DOHH2 (cell line): ENCODE results near the gene POLR3F.
"Not testable (repeated sequence)": the region's sequence is repeated elsewhere in the genome, so short reads cannot be mapped to it uniquely, and the experiment has no call there.

ENCODE experiments used
- H3F3A ChIP-seq: fragments of 200-600 bp; sonication (generic), shearing (Covaris generic); 2 replicates; pipeline ENCODE4 v1.6.0; 2016; ENCODE audit warnings: antibody characterized with exemption, mild to moderate bottlenecking; ENCODE audit not compliant: control insufficient read depth, insufficient read depth
- H3K27ac ChIP-seq: fragments of 200-600 bp; sonication (generic); 2 replicates; pipeline ENCODE4 v1.5.1; 2014; ENCODE audit warnings: low read depth, mild to moderate bottlenecking, low read length, moderate library complexity
- H3K27me3 ChIP-seq: fragments of 200-600 bp; sonication (generic); 2 replicates; pipeline ENCODE4 v1.6.1; 2014; ENCODE audit warnings: mild to moderate bottlenecking, low read length, mixed read lengths; ENCODE audit not compliant: control insufficient read depth
- H3K36me3 ChIP-seq: fragments of 200-600 bp; sonication (generic); 2 replicates; pipeline ENCODE4 v1.6.1; 2014; ENCODE audit warnings: mild to moderate bottlenecking, low read length, moderate library complexity, mixed read lengths; ENCODE audit not compliant: control insufficient read depth
- H3K4me1 ChIP-seq: fragments of 200-600 bp; sonication (generic); 2 replicates; pipeline ENCODE4 v1.6.1; 2014; ENCODE audit warnings: mild to moderate bottlenecking, low read length, mixed read lengths; ENCODE audit not compliant: control insufficient read depth
- H3K4me2 ChIP-seq: fragments of 200-600 bp; sonication (generic); 2 replicates; pipeline ENCODE4 v1.6.0; 2014; ENCODE audit warnings: mild to moderate bottlenecking, low read length, moderate library complexity
- H3K4me3 ChIP-seq: fragments of 200-600 bp; sonication (generic); 2 replicates; pipeline ENCODE4 v1.5.1; 2014; ENCODE audit warnings: mild to moderate bottlenecking, low read length, mixed read lengths
- H3K79me2 ChIP-seq: fragments of 200-600 bp; sonication (generic); 2 replicates; pipeline ENCODE4 v1.6.1; 2014; ENCODE audit warnings: mild to moderate bottlenecking, low read length, mixed read lengths; ENCODE audit not compliant: control insufficient read depth
- H3K9me2 ChIP-seq: fragments of 200-600 bp; sonication (generic); replicated peaks from 2 replicates; pipeline ENCODE4 v1.6.1; 2014; ENCODE audit warnings: mild to moderate bottlenecking, low read length, mixed read lengths; ENCODE audit not compliant: control insufficient read depth
- H3K9me3 ChIP-seq: fragments of 200-600 bp; sonication (generic); 2 replicates; pipeline ENCODE4 v1.6.1; 2014; ENCODE audit warnings: antibody characterized with exemption, low read length, mixed read lengths; ENCODE audit not compliant: control insufficient read depth, insufficient read depth
- H4K20me1 ChIP-seq: fragments of 200-600 bp; sonication (generic); 2 replicates; pipeline ENCODE4 v1.6.0; 2014; ENCODE audit warnings: low read depth, mild to moderate bottlenecking, antibody characterized with exemption, low read length, moderate library complexity; ENCODE audit not compliant: control insufficient read depth, insufficient read depth
- EZH2phosphoT487 ChIP-seq: fragments of 200-600 bp; sonication (generic); IDR thresholded peaks from 2 replicates; pipeline ENCODE4 v1.6.1; 2017; ENCODE audit warnings: borderline replicate concordance, mild to moderate bottlenecking, antibody characterized with exemption, low read length, moderate library complexity, mixed read lengths
- TF ChIP-seq, protein P1 (sequence below): fragments of 200-600 bp; sonication (generic); IDR thresholded peaks from one replicate; pipeline ENCODE4 v1.5.1; 2014; ENCODE audit warnings: antibody characterized with exemption, mild to moderate bottlenecking, low read depth, low read length; ENCODE audit not compliant: poor library complexity, severe bottlenecking

Gene POLR3F

DNA sequence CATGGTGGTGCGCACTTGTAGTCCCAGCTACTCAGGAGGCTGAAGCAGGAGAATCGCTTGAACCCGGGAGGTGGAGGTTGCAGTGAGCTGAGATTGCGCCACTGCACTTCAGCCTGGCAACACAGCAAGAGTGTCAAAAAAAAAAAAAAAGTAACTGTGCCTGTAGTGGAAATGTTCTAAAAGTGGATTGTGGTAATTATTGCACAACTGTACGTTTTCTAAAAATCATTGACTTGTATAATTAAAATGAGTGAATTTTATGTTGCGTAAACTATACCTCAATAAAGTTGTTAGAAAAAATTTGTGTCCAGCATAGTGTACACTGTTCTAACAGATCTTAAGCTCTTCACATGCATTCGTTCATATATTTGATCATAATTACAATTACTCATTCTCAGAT is 46.0 kb downstream of the POLR3F start:
- peaks cover 66% of the 10 kb centered on the region for H3K36me3 ChIP-seq
- no peaks in the 10 kb centered on the region for H3K9me2 ChIP-seq
- H3K9me3 ChIP-seq: no peaks in the 10 kb centered on the region
- H3K27me3 ChIP-seq: no peaks in the 10 kb centered on the region
- peaks cover 7% of the 10 kb centered on the region for H3F3A ChIP-seq
- no peak overlapping the region for H3K27ac ChIP-seq
- no peak overlapping the region for H3K4me2 ChIP-seq
- peaks cover 21% of the 10 kb centered on the region for H3K4me1 ChIP-seq
- no peaks in the 10 kb centered on the region for H4K20me1 ChIP-seq
- H3K4me3 ChIP-seq: no peak overlapping the region
- no peak for TF ChIP-seq EZH2phosphoT487
- TF ChIP-seq, protein P1, sequence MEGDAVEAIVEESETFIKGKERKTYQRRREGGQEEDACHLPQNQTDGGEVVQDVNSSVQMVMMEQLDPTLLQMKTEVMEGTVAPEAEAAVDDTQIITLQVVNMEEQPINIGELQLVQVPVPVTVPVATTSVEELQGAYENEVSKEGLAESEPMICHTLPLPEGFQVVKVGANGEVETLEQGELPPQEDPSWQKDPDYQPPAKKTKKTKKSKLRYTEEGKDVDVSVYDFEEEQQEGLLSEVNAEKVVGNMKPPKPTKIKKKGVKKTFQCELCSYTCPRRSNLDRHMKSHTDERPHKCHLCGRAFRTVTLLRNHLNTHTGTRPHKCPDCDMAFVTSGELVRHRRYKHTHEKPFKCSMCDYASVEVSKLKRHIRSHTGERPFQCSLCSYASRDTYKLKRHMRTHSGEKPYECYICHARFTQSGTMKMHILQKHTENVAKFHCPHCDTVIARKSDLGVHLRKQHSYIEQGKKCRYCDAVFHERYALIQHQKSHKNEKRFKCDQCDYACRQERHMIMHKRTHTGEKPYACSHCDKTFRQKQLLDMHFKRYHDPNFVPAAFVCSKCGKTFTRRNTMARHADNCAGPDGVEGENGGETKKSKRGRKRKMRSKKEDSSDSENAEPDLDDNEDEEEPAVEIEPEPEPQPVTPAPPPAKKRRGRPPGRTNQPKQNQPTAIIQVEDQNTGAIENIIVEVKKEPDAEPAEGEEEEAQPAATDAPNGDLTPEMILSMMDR: no peak
- H3K79me2 ChIP-seq: peaks cover 26% of the 10 kb centered on the region

DNA sequence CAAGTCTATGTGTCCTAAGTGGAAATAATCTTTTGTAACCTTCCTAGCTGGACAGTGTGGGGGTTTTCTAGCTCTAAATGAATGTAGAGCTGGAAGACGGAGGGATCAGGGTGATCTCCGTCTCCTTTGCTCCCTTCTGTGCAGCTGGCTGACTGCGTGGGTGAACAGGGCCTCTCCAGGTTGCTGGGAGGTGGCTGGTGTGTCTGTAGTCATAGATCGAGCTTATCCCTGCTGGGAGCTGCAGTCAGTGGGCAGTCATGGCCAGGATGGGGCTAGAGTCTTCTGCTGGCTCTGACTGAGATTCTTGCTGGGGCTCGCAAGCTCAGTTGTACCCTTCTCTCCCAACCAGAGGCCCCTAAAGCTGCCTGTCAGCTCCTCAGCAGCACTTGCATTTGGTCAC is 46.9 kb downstream of the POLR3F start:
- Histone ChIP-seq H3K9me3 (no peaks in the 10 kb centered on the region), H3K4me3 (no peak overlapping the region), H3K27me3 (no peaks in the 10 kb centered on the region), H3K4me2 (no peak overlapping the region), H3K9me2 (no peaks in the 10 kb centered on the region), H4K20me1 (no peaks in the 10 kb centered on the region), H3K4me1 (peaks cover 12% of the 10 kb centered on the region), H3F3A (peaks cover 7% of the 10 kb centered on the region), H3K27ac (no peak overlapping the region), H3K79me2 (peaks cover 16% of the 10 kb centered on the region), H3K36me3 (peaks cover 63% of the 10 kb centered on the region)
- TF ChIP-seq EZH2phosphoT487: no peak
- TF ChIP-seq, protein P1: no peak

DNA sequence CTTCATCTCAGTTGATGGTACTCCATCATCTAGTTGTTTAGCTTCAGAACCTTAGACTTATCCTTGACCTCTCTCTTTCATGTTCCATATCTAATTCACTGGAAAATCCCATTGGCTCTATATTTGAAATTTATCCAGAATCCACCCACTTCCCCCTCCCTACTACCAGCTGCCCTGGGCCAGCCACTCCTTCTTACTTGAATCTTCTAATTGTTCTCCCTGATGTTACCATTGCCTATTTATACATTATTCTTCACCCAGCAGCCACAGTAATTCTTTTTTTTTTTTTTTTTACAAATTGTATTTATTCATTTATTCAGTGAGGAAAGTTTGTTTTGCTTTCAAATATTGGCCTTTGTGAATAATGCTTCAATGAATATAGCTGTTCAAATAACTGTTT is 48.8 kb downstream of the POLR3F start:
- peaks cover 2% of the 10 kb centered on the region; the same call in 1 of the 2 replicates for H3K79me2 ChIP-seq
- H3K4me1 ChIP-seq: peaks cover 6% of the 10 kb centered on the region
- TF ChIP-seq, protein P1: no peak
- no peak for TF ChIP-seq EZH2phosphoT487
- no peak overlapping the region for H3K27ac ChIP-seq
- peaks cover 44% of the 10 kb centered on the region for H3K36me3 ChIP-seq
- no peaks in the 10 kb centered on the region for H4K20me1 ChIP-seq
- peaks cover 7% of the 10 kb centered on the region for H3F3A ChIP-seq
- no peaks in the 10 kb centered on the region for H3K9me2 ChIP-seq
- H3K4me3 ChIP-seq: no peak overlapping the region
- H3K27me3 ChIP-seq: no peaks in the 10 kb centered on the region
- H3K4me2 ChIP-seq: no peak overlapping the region
- H3K9me3 ChIP-seq: no peaks in the 10 kb centered on the region

DNA sequence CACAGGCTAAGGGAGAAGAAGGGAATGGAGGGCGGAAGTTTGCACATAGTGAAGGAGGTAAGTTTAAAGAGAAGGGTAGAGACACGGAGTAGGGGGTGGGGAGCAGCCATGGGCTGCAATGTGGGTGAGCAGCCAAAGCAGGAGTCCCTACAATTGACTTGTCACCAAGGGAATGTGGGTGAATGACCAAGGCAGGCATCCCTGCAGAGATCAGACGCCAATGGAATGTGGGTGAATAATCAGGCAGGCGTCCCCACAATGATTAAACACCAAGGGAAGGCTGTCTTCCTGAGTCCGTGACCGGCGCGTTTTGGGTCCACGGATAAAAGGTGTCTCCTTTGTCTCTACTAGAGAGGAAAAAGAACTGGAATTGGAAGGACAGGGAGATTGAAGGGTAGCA is 54.9 kb downstream of the POLR3F start:
- not testable (repeated sequence) for H3K9me3 ChIP-seq, H3K27me3 ChIP-seq, H3K27ac ChIP-seq, H3K4me1 ChIP-seq, H3K9me2 ChIP-seq, H3F3A ChIP-seq, H3K4me3 ChIP-seq, H4K20me1 ChIP-seq, H3K79me2 ChIP-seq, H3K4me2 ChIP-seq
- H3K36me3 ChIP-seq: peaks cover 28% of the 10 kb centered on the region
